ENCODE measurements around the gene TOPAZ1.

- TF ChIP-seq, protein P1, sequence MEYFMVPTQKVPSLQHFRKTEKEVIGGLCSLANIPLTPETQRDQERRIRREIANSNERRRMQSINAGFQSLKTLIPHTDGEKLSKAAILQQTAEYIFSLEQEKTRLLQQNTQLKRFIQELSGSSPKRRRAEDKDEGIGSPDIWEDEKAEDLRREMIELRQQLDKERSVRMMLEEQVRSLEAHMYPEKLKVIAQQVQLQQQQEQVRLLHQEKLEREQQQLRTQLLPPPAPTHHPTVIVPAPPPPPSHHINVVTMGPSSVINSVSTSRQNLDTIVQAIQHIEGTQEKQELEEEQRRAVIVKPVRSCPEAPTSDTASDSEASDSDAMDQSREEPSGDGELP (CRISPR knock-in tag; IDR thresholded peaks at IDR 0.05; ENCODE audit: borderline replicate concordance): no peak
- TF ChIP-seq XRCC4 (IDR thresholded peaks at IDR 0.05; ENCODE audit: extremely low read depth, insufficient read depth, insufficient read length) (no peak), ZNF263 (CRISPR knock-in tag; IDR thresholded peaks at IDR 0.05; ENCODE audit: borderline replicate concordance) (no peak)
Measured at GRCh38 chr3:44272191-44272590, 30.5 kb downstream of the TOPAZ1 start.

Measured in K562 (cell line).